Thyroid gland (tissue), 4 donors: Measurements from ENCODE around the gene BLID.

Source experiments
- POLR2A ChIP-seq, 2 donors: fragments of 450-650 bp; IDR thresholded peaks; one replicate each; pipeline ENCODE4 v1.6.1; 2017; ENCODE audit warnings: antibody characterized with exemption in 2 of 2, mild to moderate bottlenecking in 2 of 2, moderate library complexity in 1 of 2
- TF ChIP-seq, protein P1 (sequence below), 6 experiments: fragments of 200-600 bp in 3 of 6; fragments of 450-650 bp in 3 of 6; sonication (generic) in 3 of 6; IDR thresholded peaks; one replicate each; pipeline ENCODE4 v1.5.1; 2016 to 2019; ENCODE audit warnings: antibody characterized with exemption in 6 of 6, mild to moderate bottlenecking in 2 of 6, inconsistent platforms in 1 of 6, moderate library complexity in 1 of 6

DNA sequence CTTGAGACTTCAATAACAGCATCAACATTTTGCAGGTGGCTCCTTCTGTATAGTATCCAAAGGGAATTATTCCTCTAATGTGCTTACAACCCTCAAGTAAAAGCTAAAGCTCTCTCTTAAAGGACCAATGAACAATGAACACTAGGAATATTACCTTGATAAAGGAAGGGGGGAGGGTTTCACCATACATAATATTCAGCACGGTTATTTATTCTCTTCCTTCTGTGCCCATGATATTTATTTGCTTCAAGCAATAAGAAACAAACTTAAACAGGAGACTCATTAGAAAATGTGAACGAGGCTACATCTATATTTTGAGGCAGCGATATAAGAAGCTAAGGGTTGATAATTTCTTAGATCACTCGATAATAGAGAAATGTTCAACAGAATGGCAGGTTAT lies 21.2 kb downstream of the BLID start:
- TF ChIP-seq, protein P1, sequence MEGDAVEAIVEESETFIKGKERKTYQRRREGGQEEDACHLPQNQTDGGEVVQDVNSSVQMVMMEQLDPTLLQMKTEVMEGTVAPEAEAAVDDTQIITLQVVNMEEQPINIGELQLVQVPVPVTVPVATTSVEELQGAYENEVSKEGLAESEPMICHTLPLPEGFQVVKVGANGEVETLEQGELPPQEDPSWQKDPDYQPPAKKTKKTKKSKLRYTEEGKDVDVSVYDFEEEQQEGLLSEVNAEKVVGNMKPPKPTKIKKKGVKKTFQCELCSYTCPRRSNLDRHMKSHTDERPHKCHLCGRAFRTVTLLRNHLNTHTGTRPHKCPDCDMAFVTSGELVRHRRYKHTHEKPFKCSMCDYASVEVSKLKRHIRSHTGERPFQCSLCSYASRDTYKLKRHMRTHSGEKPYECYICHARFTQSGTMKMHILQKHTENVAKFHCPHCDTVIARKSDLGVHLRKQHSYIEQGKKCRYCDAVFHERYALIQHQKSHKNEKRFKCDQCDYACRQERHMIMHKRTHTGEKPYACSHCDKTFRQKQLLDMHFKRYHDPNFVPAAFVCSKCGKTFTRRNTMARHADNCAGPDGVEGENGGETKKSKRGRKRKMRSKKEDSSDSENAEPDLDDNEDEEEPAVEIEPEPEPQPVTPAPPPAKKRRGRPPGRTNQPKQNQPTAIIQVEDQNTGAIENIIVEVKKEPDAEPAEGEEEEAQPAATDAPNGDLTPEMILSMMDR (IDR thresholded peaks at IDR 0.05) = no peak
- no peak for TF ChIP-seq POLR2A (IDR thresholded peaks at IDR 0.05)
